ENCODE results near the gene LINGO4.

Gene LINGO4

DNA sequence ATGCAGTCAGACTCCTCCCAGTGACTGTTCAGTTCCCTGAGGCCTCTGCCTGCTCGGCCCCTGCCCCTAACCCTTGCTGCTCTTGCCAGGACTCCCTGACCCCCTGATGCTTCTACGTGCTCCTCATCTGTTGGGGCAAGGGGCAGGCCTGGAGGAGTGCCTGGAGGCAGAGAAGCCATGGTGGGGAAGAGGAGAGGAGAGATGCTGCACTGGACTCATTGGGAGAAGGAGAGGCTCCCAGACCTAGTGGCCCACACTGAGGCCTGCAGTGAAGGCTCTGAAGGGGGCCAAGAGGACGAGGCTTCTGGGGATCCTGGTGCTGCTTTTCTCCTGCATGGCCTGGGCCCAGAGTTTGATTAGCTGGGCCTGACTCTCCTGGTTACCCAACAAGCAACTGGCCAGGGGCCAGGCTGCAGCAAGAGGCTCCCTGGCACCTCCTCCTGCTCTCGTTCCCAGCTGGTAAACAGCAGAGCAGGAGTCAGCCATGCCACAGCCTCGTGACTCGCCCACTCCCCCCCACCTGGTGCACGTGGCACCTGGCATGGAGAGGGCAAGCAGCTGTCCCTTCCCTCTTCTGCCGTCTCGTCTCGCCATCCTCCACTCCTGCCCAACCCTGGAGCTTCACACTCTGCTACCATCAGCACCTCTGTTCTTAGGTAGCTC, 27.2 kb upstream of the LINGO4 start:
- DNase-seq: no peak

DNA sequence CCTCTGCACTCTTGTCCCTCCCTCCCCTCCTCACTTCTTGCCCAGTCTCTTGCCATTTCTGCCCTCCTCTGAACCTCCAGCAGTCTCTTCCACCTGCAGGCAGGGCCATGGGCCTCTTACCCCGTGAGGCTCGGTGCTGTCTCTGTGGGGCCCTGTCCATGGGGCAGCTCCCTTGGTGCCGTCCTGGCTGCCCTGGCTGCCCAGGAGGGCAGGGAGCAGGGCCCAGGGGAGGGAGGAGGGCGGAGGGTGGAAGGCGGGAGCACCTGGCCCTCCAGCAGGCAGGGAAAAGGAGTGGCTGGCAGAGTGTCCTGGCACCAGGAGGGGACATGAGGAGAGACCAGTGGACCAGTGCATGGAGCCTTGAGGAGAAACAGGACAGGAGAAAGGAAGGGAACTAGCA, 26.4 kb upstream of the LINGO4 start, which contains the start of gene RORC:
Gene RORC, minus strand, starts transcription at position 198 of the 400 bp plus-strand sequence. Its CDS starts 38 bp downstream, at position 160.
- DNase-seq: no peak

DNA sequence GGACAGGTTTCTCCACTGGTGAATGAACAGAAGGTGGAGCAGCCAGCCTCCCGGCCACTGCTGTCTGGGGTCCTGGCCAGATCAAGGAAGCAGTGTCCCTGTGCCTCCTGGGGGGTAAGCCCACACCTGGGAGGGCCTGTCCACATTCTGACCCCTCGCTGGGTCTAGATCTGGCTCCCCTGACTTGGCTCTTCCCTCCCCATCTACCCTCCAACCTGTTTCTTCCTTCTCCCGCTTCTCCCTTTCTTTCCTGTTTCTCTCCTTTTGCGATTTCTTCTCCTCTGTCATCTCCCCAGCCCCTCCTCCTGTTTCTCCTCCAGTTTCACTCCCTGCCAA, 26.0 kb upstream of the LINGO4 start:
- DNase-seq: no peak

DNA sequence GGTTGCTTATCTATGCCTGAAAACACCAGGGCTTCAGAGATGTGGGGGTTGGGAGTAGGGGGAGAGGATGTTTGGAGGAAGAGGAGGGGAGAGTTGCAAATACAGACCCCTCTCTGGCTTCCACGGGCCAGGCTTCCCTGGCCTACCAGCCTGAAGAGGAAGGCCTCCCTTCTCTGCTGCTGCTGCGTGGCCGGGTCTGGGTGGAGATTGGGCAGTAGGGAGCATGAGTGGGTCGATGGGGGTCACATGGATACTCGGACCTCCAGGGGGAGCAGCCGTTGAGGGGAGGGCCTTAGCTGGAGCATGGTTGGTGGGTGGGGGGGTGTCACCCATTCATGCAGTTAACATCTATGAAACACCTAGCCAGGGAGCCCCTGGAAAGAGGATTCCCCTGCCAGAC, 24.8 kb upstream of the LINGO4 start:
- DNase-seq: no peak

DNA sequence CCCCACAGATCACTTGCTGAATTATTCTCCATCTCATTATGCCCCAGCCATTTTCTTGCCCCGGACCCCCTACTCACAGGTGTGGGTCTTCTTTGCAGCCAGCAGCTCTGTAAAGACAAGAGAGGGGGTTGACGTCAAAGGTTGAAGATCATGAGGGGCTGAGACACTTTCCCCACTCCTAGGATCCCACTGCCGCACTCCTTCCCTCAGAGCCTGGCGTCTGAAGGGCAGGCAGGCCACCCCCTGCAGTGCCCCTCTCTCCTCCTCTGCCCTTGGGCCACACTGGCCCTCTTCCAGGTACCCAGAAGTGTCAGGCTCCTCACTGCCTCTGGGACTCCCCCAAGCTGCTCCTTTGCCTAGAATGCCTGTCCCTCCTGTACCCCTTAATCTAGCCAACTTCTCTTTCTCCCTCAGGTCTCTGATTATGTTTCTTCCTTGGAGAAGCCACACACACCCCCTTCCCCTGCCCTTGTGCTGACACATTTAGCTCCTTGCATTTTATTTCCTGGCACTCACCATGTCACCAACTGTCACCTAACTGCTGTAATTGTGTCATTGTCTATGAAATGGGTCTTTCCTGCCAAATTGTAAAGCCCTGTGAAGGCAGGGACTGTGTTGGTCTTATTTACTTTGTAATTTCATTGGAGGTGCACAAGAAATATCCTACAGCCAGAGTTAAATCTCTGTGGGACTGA, 24.3 kb upstream of the LINGO4 start:
- no peak for DNase-seq

DNA sequence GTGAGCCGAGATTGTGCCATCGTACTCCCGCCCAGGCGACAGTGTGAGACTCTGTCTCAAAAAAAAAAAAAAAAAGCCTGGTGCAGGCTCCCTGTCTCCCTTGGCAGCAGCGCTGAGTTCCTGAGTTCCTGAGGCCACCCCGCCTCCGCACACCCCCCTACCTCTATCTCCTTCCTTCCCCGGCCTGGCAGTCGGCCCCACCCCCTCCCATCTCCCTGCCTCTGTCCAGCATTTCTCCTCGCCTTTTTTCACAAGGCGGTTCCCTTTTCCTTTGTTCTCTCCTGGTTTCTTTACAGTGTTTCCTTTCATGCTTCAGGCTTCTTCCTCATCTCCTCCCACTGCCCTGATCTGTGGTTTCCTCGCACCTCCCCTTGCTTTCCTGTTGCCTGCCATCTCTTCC, 23.7 kb upstream of the LINGO4 start:
- DNase-seq: no peak

DNA sequence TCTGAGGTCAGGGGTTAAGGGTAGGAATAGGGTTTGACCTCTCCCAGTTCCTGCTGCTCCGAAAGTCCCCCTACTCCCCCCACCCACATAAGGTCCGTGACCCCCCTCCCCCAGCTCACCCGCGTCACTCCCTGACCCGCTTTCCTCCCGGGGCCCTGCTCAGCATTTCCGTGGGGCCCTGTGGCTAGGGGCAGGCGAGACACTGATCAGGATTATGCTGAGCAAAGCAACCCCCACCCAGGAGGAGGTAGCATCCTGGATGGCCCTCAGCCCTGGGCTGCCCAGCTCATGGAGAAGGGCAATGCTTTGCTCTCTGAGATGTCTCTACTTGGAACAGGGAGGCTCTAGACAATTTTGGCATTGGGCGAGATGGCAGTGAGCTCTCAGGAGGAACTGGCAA, 22.6 kb upstream of the LINGO4 start:
- no peak for DNase-seq

DNA sequence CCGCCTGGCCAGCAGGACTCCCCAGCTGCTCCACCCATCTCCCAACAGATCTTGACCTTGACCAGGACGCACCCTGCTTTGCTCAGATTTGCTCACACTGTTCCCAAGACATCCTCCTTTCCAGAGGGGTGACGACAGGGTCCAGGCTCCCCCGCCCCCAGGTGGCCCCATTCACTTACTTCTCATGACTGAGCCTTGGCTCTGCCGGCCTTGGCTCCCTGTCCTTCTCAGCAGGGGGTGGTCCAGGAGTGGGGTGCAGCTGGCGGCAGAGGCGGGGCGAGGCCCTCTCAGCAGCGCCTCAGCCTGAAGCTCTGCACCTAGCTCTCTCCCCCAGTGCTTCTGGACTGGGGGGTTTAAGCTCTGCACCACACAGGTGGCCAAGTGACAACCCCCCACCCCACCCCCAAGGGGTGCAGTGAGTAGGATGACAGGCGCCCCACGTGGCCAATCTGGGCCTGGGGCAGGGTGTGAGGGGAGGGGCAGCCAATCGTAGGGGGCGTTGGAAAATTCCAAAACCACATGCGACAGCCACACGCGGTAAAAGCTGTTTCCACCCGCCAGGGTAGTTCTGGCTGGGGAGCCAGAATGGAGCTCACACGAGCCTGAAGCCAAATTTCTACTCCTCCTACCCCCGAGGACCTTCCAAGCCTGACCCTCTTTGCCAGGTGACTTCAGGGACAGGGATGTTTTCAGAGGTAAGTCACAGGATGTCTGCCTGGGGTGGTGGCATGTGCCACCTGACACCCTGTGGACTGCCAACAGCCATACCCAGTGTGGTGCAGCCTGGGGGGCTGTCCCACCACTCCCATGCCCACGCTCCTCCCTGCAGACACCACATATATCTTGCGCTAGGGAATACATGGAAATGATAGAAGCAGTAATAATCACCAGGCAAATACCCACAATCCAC, 20.8 kb upstream of the LINGO4 start:
- peak; percentile 42 for DNase-seq

DNA sequence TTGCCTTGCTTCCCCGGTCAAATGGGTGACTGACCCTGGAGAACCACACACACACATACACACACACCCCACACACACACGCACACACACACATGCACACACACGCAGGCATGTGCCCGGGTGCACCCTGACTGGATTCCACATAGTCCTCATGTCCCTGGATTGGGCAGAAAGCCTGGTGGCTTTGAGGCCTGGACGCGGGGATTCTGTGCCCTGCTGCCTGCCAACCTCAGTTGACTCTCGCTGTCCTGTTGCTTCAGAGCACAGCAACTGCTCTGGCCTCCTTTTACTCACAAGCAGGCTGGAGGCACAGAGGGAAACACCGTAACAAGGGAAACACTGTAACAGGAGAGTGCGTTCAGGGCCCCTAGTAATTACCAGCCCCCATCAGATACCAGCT, 20.0 kb upstream of the LINGO4 start:
- DNase-seq: no peak

DNA sequence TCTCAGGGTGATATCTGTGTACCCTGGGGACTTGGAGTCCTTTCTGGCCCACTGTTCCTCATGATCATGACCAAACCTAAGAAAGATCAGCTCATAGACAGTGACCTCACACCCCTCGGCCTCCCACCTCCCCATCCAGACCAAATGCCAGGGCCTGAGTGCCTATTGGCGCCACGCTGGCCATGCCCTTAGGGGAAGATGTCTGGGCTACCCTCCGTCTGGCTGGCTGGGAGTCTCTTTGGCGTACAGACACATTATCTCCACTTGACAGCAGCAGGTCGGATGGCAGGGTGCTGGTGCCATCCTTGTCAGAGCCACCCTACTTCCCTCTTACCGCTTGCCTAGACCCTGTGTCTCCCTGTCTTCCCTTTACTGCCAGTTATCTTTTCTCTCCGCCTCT, 18.0 kb upstream of the LINGO4 start:
- no peak for DNase-seq

DNA sequence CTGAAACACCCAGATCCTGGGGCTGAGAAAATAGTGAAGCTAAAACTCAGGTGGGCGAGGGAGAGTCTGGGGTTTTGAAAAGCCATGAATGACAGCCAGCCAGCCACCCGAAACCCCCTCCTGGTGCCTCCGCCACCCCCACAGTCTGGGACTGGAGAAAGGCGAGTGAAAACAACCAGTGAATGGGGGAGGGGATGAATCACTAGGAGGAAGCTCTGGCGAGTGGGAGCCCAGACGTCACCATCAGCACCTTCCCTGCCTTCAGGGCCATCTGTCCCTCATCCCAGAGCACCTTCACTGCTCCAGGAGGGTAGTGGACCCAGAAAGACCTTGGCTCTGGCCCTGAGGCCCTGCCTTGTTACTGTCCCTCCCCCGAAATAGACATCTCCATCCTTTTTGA, 17.2 kb upstream of the LINGO4 start:
- peak; percentile 70 for DNase-seq

DNA sequence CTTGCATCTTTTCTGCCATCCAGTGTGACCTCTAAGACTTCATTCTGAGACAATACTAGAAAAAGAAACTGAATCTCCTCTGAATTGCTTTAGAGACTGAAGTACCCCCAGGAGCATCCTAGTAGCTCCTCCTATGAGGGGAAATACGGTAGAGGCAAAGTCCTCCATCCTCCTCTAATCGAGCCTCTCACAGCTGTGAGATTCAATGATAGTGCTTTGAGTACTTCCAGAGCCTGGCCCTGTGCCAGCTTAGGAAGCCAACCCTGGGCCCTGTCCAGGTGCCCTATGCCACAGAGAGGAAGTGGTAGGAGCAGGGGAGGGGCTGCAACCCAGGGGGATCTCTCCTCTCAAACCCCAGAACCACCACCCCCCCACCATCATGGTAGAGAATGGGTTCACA, 15.7 kb upstream of the LINGO4 start:
- no peak for DNase-seq

DNA sequence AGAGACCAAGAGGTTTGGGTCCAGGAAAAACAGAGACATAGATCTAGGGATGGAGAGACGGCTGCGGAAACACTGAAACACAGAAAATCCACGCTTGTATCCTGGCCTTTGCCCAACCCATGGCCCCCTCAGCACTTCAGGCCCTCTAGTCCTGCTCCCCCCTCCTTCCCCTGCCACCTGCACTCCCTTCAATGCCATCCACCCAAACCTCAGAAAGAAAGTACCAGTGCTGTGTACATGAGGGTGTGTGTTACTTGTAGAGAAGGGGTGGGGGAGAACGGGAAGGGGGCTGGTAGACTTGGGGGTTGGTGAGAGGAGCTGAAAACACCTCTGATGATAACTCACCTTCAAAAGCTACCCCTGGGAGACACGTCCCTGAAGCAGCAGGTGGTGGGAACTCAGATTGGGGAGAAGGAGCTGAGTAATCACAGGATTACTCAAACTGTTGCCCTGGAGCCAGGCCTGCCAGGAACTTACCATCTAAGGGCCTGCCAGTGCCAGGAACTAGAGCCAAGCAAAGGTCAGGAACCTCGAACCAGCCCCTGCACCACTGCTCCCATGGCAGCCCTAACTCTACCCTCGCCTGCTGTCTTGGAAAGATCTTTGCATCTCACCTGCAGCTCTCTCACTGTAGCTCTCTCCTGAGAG, 14.9 kb upstream of the LINGO4 start:
- no peak for DNase-seq

DNA sequence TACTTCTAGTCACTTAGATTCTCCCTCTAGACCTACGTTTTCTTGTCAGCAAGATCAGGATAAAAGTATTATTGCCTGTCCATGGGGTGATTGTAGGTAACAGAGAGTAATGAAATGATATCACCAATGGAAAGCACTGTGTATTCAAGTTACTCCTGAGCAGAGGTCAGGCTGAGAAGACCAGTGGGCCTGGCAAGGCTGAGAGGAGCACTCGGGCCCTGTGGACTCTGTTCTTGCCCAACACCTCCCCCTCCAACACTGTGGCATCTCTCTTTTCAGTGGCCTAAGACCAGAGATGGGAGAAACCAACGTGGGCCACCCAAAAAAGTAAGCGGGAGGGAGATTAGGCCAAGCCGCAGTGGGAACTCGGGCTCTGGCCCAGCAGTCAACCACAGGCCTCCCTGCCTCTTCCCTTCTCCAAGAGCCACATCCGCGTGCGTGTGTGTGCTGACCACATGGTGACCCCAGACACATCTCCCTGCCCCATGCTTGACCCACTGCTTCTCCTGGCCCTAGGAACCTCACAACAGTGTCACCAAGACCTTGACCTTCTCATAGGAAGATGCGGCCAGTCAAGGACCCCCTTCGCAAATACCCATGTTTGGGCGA, 14.1 kb upstream of the LINGO4 start:
- DNase-seq: no peak

DNA sequence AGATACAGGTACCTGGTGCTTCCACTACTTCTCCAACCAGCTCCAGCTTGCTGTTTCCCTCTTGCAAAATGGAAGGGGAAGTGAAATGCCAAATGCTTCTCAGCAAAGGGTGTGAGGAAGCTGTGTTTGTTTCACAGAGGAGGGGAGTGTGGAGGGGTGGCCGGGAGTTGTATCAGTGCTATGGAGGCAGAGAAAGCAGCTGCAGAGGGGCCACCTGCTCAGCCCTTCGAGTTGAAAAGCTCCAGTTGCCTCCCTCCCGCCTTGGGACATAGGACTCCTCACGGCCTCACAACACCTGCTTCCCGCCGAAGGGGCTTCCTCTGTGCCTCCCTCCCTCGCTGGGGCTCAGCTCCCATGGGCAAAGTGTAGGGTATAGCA, 12.1 kb upstream of the LINGO4 start:
- DNase-seq: no peak

DNA sequence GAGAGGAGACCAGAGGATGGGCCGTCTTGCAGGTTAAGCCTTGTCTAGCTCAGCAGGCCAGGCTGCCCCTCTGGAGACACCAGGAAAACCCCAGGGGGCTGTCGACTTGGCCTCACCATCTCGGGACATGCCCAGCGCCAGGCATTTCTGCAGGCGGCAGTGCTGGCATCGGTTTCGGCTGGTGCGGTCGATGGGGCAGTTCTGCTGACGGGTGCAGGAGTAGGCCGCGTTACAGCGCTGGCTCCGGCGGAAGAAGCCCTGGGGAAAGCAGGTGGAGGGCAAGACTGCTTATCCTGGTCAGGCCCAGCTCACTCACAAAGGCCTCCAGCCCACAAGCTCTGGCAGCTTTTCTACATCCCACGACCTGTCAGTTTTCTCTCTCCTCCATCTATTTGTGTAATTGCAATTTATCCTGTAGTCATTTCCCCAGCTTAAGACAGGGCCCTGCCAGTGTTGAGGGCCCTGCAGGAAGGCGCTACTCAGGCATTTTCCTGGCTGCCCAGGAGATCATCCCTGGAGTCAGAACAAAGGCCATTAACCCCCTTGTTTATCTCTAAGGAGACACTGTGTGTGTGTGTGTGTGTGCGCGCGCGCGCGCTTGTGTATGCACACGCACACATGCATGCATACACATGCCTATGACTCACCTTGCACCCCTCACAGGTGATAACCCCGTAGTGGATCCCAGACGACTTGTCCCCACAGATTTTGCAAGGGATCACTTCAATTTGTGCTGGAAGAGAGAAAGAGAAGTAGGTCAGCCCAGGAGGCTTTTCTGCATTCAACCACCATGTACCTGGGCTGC, 11.5 kb upstream of the LINGO4 start:
- DNase-seq: no peak

DNA sequence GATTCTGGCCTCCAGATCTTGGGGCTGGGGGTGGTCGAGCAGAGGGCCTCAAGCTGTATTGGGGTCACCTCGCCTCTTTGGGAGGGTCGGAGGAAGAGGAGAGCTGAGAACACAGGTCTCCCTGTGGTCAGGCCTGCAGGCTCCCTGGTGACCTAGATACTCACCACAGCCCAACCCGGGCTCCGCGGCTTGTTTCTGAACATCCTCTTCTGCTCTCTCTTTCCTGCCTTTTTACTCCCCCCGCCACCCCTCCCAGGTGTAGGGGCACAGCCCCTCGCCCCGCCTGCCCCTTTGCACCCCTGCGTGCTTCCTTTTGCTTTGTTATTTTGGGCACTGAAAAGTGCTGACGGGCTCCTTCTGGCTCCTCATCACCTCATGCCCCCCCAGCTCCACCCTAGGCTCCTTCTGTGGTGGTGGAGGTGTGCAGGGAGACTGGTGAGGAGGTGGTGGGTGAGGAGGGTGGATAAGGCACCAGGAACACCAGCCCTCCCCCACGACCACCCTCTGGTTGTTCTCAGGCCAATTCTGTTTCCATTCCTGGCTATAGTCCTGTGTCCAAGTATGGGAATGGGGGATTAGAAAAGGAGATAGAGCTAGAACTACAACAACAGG, 10.6 kb upstream of the LINGO4 start:
- peak; percentile 22 for DNase-seq

DNA sequence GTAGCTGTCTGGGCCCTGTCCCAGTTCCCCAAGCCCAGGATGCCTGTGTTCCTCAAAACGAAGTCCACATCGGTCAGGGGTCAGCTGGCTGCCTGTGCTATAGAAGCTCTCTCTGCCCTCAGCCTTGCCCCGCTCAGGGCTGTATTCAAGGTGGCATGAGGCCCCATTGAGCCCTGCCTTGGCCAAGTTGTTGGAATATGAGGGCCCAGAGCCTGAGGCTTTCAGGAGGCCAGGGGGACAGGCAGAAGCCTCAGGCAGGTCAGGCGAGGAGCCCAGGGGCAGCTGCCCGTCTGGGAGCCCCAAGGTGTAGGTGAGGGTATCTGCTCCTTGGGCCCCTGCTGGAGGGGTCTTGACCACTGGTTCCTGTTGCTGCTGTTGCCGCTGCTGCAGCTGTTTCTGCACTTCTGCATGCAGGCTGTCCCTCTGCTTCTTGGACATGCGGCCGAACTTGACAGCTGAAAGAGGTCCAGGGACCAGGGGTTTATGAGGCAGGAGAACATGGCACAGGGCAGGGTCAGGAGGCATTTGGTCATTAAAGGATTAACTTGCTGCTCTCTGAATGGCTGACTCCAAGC, 9.8 kb upstream of the LINGO4 start:
- DNase-seq: no peak

DNA sequence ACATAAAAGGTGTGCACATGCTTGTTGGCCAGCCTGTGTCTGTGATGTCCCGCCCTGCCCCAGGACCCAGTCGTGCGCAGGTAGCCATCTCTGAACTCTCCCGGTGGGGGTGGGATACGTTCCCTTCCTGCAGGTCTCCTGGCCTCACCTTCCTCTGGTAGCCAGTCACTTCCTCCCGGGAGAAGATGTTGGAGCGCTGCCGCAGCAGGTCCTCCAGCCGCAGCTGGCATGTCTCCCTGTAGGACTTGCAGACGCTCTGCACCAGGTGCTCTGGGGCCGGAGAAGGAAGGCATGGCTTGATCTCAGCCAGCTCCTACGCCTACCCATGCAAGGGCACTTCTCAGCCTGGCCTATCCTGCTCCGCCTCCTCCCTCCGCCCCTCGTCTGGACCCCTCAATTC, 9.2 kb upstream of the LINGO4 start:
- DNase-seq: no peak

DNA sequence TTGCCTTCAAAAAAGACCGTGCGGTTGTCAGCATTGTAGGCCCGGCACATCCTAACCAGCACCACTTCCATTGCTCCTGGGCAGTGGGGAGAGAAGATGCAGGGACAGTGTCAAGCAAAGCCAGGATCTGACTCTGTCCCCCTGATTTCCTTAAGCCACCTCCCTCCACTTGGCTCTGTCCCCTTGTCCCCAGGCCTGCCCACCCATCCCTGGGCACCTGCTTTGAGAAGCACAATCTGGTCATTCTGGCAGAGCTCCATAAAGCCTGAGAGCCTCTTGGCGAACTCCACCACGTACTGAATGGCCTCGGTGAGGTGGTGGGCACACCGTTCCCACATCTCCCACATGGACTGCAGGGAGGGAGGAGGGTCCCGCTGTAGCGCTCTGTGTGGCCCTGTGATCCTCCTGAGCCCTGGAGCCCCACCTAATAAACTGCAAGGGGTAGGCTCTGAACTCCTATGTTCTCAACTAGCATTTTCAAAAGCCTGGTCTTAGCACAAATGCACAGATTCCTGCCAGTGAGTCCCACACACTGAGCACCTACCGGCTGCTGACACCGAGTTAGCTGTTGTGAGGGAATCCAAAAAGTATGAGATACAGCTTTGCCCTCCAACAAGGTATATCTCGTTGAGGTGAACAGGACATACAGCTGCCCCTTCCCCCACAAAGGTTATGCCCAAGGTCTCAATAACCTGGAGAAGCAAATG, 8.2 kb upstream of the LINGO4 start:
- no peak for DNase-seq

DNA sequence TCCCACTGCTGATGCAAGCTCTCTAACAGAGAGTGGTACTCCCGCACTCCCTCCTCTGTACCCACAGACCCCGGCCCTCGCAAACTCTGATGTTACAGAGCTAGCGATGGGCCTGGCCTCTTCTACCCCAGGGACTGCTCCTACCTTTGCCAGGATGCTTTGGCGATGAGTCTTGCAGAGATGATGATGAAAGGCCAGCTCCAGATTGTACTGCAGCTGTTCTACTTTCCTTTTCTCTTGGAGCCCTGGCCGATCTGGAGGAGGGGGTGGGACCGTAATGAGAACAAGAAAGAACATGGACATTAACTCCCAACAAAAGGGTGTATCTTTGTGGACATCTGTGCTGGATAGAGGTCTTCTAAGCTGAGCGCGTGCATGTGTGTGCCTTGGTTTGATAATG, 6.0 kb upstream of the LINGO4 start:
- no peak for DNase-seq

Data from stimulated activated naive CD4-positive, alpha-beta T cell treated with Interleukin-2 at 50 U/mL for 16 hours (primary cell).